Right lobe of liver (tissue), 4 donors: ENCODE results near the gene JUNB.

Experiments used
- POLR2A ChIP-seq: fragments of 450-650 bp; IDR thresholded peaks from one replicate; pipeline ENCODE4 v1.6.1; 2017; ENCODE audit warnings: antibody characterized with exemption, mild to moderate bottlenecking
- TF ChIP-seq, protein P1 (sequence below), 4 donors: fragments of 200-600 bp in 3 of 4; fragments of 450-650 bp in 1 of 4; IDR thresholded peaks; one replicate each; pipeline versions ENCODE4 v1.5.1 to v1.8.0; 2016 to 2022; ENCODE audit warnings: antibody characterized with exemption in 4 of 4, mild to moderate bottlenecking in 2 of 4
- donor health status: DM: no; HTN: no; CAD: no.
- donor health status: DM: no; HTN: no; CAD: no.
- donor health status: DM: no; HTN: yes; CAD: no.

GRCh38 chr19:12782174-12782423, 9.2 kb upstream of the JUNB start:
- TF ChIP-seq, protein P1, sequence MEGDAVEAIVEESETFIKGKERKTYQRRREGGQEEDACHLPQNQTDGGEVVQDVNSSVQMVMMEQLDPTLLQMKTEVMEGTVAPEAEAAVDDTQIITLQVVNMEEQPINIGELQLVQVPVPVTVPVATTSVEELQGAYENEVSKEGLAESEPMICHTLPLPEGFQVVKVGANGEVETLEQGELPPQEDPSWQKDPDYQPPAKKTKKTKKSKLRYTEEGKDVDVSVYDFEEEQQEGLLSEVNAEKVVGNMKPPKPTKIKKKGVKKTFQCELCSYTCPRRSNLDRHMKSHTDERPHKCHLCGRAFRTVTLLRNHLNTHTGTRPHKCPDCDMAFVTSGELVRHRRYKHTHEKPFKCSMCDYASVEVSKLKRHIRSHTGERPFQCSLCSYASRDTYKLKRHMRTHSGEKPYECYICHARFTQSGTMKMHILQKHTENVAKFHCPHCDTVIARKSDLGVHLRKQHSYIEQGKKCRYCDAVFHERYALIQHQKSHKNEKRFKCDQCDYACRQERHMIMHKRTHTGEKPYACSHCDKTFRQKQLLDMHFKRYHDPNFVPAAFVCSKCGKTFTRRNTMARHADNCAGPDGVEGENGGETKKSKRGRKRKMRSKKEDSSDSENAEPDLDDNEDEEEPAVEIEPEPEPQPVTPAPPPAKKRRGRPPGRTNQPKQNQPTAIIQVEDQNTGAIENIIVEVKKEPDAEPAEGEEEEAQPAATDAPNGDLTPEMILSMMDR (IDR thresholded peaks at IDR 0.05) = no peak
- TF ChIP-seq POLR2A = peak; percentile 74
